Left cardiac atrium (tissue), 4 donors: ENCODE data around the gene C1QTNF12. TPM values are rescaled to one million over a fixed set of nuclear protein-coding genes. Genes with fewer than 3 reads are reported as not detected.

Experiments
- ATAC-seq, 2 donors: fragments of 200-7000 bp; cut with Tn5 transposase; one replicate each; pipeline ENCODE4 v1.9.1; 2020; ENCODE audit warnings: mild to moderate bottlenecking in 2 of 2, moderate library complexity in 2 of 2
- DNase-seq: peaks from one replicate; pipeline ENCODE4 v3.0.0-alpha.2; 2020
- intact Hi-C, 2 donors: fragments of 100-400 bp; cut with DNase I; formaldehyde crosslinking; loops; one replicate each; pipeline versions ENCODE4 v1.14.1 to v1.15.1; 2022 to 2023
- total RNA-seq, 2 donors: library from RNA; stranded (reverse); fragmentation: NEBNext Ultra II Directional; extraction: Animal tissue kit (Norgen Biotek cat#: 25700); gene quantifications; one replicate each; pipeline ENCODE4 v1.2.1, GENCODE V29; 2021
- donor health status: DM: no; HTN: yes; CAD: no.
- donor health status: DM: no; HTN: yes; CAD: no; lungs with severe emphysema.
- donor health status: DM: yes; HTN: yes; CAD: no.
- donor health status: Dilated cardiomyopathy.

Gene C1QTNF12
- total RNA-seq, 2 donors from 2014 or later, result 1.5 TPM; not detected in 1

DNA sequence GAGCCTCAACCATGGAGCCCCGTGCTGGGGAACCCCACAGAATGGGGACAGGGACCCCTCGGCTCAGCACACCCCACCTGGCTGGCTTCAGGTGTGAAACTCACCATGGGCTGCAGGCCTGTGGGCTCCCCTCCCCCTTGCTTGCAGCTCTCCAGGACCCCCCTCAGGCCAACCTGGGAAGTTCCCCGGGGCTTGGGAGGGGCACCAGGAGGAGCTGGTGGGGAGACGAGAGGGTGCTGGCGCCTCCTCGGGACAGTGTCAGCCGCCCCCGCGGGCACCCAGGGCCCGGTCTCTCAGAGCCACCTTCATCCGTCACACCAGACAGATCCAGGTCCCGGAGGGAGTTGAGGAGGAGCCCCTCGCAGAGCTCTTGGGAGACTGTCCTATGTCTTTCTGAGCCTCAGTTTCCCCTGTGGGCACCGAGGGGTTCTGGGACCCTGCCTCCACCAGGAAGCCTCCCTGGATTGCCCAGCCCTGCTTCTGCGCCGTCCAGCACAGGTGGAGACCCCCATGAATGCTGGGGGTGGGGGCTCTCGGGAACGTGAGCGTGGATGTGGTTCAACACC is 39.5 kb downstream of the C1QTNF12 start:
- DNase-seq (peak; percentile 14), ATAC-seq (no peak)
- intact Hi-C loops, result no loop called here

- DNase-seq, result peak; percentile 20
- intact Hi-C loops, result no loop called here
- peak in 1 of 2 donors; percentile 34 for ATAC-seq
These were observed 40.1 kb downstream of the C1QTNF12 start, which contains the start of gene TNFRSF18 for GRCh38 chr1:1206376-1206965. Gene TNFRSF18 (minus strand): TSS chr1:1206592. CDS start chr1:1206571, 21 bp downstream.

DNA sequence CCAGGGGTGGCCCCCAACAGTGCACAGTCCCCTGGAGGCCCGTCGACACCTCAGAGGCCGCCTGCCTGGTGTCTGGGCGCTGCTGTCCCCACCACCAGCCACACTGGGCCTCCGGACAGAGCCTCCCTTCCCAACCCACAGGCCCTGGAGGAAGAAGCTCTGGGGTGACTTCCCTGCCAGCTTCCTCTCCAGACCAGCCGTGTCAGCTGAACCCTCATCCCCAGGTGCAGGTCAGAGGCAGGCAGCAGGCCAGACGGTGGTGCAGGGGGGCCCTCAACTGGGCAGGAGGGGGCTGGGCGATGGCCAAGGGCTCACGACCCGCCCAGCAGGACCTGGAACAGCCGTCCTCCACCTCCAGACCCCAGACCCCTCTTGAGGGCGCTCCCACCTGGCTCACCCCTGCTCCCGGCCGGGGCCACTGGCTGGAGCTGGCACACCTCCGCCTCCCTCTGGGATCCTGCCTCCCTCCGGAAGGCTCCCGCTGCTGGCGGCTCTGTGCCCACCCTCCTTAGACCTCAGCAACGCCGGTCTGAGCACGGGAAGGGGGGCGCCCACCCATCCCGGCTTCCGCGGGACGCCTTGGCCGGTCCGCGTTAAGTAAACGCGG is 40.6 kb downstream of the C1QTNF12 start:
- intact Hi-C loops, result no loop called here

GRCh38 chr1:1204998-1205768 is 41.3 kb downstream of the C1QTNF12 start:
- peak; percentile 15 for DNase-seq

More for the DNA sequence above, 40.6 kb downstream of the C1QTNF12 start:
- DNase-seq (peak; percentile 15), ATAC-seq (no peak)

DNA sequence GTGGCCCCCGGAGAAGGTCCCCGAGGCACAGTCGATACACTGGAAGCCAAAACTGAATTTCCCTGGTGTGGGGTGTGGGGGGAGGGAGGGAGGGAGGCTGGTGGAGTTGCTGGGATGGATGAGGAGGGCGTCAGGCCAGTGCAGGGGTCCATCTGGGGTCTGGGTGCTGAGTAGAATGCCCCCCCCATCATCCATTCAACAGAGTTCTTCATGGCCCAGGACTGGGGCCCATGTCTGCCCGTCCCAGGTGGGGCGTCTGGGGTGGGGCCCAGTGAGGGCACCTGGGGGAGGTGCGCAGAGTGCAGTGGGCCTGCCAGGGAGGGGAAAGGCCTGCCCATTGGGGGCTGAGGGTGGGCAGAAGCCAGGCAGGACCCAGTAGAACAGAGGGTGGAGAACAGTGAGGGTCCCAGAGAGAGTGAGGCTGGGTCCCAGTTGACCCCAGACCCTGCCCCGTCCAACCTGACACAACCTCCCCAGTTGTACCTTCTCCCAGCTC is 42.0 kb downstream of the C1QTNF12 start:
- DNase-seq, result no peak
- no peak for ATAC-seq
- intact Hi-C loops, result no loop called here

More at GRCh38 chr1:1204998-1205768, 41.3 kb downstream of the C1QTNF12 start:
- intact Hi-C loops, result no loop called here
- ATAC-seq, result no peak

DNA sequence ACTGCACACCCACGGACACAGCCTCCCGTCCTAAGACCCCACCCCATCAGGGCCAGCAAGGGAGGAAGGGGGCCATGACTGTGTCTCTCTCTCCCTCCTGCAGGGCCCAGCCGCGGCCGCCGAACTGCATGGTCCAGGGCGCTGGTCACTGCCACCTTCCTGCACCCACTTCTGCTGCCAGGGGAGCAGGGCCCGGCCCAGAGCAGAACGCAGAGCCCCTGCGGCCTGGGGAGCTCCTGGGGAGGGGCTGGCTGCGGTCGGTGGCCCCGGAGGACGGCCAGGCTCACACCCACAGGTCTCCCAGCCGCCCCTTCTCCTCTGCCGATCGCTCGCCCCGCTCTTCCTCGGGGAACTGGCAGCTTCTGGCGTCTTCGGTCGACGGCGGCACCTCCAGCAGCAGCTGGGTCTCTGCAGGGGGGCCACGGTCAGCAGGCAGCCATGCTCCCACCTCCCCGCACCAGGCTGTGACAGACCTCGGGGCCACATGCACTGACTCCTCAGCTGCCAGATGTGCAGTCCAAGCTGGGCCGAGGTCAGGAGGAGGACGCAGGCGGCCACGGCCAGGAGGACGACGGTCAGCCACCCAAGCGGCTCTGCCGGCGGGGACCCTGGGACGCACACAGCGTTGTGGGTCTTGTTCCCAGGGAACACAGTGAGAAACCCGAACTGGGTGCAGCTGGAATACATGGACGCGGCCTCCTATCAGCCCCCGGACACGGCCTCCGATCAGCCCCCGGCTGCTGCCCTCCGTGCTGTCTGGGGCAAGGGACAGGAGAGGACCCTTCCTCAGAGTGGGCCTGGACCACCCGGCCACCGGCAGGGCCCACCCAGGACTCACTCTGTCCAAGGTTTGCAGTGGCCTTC is 42.7 kb downstream of the C1QTNF12 start:
- no peak for ATAC-seq
- intact Hi-C loops, result no loop called here
- peak; percentile 27 for DNase-seq

DNA sequence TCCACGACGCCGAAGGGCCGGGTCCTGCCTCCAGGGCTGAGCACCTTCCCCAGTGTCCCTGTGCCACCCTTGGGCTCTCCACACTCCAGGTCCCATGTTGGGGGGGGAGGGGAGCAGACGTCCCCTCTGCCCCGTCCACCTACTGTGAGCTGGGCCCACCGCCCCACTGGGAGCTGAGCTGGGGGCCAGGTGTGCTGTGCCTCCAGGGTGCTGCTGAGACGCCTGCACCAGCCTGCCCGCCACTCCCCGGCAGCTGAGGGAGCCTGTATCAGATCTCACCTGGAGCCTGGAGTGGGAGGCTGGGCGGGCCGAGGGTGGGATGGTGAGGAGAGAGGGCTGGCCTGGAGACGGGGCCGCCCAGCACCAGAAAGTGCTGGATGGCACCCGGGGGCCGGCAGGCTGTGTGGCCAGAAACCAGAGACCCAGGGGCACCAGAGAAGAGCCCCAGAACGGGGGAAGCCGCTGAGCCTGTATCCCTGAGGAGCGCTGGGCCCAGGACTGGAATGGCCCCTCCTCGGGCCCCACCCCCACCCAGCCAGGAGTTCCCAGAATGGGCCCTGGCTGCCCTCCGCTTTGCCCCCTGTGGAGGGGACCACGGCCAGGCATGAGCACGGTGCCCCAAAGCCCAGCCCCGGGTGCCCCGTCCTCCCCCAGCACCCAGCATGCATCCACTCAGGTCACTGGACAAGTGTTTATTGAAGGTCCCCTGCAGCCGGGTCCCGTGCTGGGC is 43.5 kb downstream of the C1QTNF12 start:
- peak; percentile 17 for DNase-seq
- ATAC-seq, result no peak
- intact Hi-C loops, result no loop called here

DNA sequence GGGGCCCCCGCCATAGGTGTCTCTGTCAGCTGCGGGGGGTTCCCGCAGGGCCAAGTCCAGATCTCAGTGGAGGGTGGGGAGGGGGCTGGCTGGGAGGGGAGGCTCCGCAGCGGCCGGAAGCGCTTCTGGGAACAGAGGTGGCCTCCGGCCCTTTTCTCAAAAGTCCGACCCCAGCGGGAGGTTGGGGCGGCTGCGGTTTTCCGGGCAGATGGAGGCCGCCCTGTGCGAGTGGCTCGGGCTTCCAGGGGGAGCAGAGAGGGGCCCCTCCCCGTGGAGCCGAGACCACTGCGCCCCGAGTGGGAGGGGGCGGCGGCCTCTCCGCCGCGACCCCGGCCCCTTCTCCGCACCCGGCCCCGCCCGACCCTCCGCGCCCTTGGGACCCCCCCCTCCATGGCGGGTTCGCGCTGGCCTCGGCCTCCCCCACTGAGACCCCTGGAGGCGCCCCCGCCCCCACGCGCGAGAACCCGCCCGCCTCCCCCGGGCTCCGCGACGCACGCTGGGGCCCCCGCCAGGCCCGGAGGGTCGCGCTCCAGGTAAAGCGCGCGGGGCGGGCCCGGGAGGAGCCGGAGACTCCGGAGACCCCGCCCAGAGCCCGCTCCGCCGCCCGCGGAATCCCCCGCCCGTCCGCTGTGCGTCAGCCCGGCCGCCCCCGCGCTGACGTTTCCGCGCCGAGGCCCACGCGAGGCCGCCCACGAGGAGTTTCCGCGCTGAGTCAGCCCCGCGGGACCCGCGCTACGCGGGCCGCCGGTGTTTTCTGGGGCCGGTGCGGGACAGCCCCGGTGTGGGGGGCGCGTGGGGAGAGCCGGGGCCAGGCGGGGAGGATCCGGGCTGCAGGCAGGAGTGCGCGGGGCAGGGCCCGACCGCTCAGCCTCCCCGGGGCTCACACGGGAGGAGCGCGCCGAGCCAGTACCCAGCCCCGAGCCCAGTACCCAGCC is 45.4 kb downstream of the C1QTNF12 start:
- DNase-seq (peak; percentile 76), ATAC-seq (peak; percentile 74 to 84)
- intact Hi-C loops, result no loop called here

DNA sequence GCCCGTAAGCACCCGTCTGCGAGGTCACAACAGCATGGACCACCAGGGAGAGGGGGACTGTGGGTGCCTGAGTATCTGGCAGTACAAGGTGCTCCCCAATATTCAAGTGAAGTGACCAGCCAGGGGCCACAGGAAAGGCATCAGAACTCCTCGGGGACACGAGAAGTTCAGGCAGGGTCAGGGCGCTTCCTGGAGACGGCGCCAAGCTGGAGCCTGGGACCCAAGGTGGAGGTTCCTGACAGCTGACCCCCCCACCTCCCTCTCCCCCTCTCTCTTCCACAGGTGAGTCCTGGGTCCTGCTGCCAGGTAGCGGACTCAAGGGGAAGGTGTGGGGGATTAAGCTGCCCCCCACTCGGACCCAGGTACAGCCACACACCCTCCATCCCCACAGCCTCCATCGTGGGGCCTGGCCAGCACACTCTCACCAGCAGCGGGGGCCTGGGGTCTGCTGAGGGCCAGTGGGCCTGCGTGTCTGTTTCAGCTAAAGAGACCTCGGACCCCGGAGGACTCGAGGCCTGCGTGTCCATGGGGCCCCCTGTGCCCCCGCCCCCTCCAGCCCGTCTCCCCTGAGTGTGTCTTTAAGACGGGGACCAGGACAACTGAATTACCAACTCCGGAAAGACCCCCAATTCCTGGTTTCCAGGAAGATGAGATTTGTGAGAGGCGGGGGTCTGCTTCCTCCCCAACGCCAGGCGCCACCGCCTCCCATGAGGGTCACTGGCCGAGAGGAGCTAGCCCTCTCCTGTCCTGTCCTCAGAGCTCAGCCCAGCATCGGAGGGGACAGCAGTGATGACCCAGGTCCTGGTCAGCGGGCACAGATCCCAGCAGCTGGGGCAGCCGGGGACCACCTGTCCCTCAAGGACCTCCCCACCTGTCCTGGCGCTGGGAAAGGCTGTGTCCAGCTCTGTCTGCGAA is 46.3 kb downstream of the C1QTNF12 start:
- ATAC-seq, result no peak
- DNase-seq, result peak; percentile 22
- intact Hi-C loops, result no loop called here

DNA sequence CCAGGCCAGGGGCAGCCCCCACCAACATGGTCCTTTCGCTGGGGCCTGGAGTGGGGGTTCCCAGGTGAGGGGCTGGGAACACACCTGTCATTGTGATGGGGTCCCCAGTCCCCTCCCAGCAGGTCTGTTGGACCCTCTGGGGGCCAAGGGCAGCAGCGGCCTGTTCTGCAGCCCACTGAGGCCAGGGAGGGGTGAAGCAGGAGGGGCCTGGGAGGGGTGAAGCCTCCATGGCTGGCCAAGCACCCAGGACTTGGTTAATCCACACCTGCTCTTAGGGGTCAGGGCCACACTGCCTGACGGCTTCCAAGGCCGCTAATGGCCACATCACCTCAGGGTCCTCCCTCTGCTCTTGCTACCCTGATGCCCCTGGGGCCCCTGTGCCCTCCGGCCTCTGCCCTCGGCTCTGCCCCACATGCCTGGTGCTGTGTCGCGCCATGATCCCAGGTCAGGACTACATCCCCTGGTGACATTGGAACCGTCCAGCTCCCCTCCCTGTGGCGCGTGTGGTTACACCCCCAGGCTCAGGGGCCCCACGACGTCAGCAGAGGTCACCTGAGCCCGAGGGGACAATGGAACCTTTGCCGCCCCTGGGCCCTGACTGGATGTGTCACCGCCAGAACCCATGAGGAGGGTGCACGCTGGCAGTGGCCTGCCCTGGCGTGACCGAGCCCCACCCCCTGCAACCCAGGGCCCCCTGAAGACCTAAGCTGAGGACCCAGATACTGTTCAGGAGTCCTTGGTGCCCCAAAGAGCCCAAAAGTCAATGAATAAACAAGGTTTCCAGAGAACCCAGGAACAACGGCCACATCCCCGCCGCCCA is 47.2 kb downstream of the C1QTNF12 start:
- DNase-seq, result peak; percentile 16
- intact Hi-C loops, result no loop called here
- ATAC-seq, result no peak

- no peak for ATAC-seq
- peak; percentile 15 for DNase-seq
- intact Hi-C loops, result no loop called here
These were observed 47.9 kb downstream of the C1QTNF12 start for GRCh38 chr1:1198423-1199140.

- ATAC-seq (no peak), DNase-seq (peak; percentile 19)
- intact Hi-C loops, result no loop called here
These were observed 48.7 kb downstream of the C1QTNF12 start for GRCh38 chr1:1197551-1198422.

DNA sequence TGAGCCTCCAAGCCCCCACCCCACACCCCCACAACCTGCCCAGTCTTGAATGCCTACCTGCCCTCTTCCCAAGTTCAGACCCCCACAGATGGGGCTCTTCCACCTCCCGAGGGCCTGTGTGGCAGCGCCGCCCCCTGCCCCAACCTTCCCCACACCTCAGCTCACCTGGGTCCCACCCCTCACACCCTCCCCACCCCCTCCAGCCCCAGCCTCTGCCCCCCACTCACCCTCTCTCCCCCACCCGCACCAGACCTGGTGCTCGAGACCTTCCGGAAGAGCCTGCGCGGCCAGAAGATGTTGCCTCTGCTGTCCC is 49.4 kb downstream of the C1QTNF12 start:
- intact Hi-C loops, result no loop called here
- ATAC-seq, result no peak
- no peak for DNase-seq
